Measurements from ENCODE around the gene ASB6.

DNA sequence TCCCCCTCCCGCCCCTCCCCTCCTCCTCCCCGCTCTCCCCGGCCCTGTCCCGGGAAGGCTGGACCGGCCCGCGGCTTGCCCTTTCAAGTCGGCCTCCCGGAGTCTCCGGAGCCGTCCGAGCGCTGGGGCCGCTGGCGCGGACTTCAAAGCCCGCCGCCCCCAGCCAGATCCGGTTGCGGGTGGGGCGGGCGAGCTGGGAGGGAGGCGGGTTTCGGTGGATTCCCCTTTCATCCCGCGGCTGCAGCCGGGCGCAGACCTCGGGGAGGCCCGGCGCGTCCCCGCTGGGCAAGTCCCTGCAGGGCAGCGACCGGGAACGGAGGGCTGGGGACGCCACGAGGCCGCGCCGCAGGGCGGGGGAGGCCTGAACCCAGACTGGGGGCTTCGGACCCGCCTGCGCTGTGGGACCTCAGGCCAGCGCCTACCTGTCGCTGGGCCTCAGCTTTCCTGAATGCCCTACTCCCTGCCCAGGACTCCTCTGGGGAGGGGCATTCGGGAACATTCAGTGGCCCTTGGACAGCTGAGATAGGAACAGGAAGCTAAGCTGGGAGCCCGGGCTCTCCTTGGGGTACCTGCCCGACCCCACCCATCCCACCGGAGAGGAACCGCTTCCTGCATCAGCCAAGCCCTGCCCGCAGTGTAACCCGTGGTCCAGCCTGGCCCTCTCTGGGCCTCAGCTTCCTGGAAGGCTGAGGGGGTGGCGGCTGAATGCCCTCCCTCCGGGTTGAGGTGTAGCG, 44.4 kb downstream of the ASB6 start:
- TF ChIP-seq TARDBP (IDR thresholded peaks at IDR 0.05): no peak
- no peak for TF ChIP-seq SUZ12 (IDR thresholded peaks at IDR 0.05)
- TF ChIP-seq BHLHE40 (IDR thresholded peaks at IDR 0.05; ENCODE audit: borderline replicate concordance): no peak
